Erythroblast (primary cell): ENCODE results near the gene REX1BD.

ENCODE experiments used
- GATA1 ChIP-seq: IDR thresholded peaks from 2 replicates; pipeline ENCODE4 v1.6.1; 2011; ENCODE audit warnings: low read depth, mild to moderate bottlenecking, control low read depth, low read length, moderate library complexity
- POLR2A ChIP-seq: IDR thresholded peaks from 2 replicates; pipeline ENCODE4 v1.6.1; 2011; ENCODE audit warnings: mild to moderate bottlenecking, low read length

GRCh38 chr19:18599485-18599884 lies 10.9 kb downstream of the REX1BD start:
- no peak for TF ChIP-seq POLR2A
- TF ChIP-seq GATA1 = no peak
